ENCODE results near the gene CROCC.
"Not testable (repeated sequence)": the region's sequence is repeated elsewhere in the genome, so short reads cannot be mapped to it uniquely, and the experiment has no call there.

The CROCC gene, protein sequence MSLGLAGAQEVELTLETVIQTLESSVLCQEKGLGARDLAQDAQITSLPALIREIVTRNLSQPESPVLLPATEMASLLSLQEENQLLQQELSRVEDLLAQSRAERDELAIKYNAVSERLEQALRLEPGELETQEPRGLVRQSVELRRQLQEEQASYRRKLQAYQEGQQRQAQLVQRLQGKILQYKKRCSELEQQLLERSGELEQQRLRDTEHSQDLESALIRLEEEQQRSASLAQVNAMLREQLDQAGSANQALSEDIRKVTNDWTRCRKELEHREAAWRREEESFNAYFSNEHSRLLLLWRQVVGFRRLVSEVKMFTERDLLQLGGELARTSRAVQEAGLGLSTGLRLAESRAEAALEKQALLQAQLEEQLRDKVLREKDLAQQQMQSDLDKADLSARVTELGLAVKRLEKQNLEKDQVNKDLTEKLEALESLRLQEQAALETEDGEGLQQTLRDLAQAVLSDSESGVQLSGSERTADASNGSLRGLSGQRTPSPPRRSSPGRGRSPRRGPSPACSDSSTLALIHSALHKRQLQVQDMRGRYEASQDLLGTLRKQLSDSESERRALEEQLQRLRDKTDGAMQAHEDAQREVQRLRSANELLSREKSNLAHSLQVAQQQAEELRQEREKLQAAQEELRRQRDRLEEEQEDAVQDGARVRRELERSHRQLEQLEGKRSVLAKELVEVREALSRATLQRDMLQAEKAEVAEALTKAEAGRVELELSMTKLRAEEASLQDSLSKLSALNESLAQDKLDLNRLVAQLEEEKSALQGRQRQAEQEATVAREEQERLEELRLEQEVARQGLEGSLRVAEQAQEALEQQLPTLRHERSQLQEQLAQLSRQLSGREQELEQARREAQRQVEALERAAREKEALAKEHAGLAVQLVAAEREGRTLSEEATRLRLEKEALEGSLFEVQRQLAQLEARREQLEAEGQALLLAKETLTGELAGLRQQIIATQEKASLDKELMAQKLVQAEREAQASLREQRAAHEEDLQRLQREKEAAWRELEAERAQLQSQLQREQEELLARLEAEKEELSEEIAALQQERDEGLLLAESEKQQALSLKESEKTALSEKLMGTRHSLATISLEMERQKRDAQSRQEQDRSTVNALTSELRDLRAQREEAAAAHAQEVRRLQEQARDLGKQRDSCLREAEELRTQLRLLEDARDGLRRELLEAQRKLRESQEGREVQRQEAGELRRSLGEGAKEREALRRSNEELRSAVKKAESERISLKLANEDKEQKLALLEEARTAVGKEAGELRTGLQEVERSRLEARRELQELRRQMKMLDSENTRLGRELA (N-terminal part only)

DNA sequence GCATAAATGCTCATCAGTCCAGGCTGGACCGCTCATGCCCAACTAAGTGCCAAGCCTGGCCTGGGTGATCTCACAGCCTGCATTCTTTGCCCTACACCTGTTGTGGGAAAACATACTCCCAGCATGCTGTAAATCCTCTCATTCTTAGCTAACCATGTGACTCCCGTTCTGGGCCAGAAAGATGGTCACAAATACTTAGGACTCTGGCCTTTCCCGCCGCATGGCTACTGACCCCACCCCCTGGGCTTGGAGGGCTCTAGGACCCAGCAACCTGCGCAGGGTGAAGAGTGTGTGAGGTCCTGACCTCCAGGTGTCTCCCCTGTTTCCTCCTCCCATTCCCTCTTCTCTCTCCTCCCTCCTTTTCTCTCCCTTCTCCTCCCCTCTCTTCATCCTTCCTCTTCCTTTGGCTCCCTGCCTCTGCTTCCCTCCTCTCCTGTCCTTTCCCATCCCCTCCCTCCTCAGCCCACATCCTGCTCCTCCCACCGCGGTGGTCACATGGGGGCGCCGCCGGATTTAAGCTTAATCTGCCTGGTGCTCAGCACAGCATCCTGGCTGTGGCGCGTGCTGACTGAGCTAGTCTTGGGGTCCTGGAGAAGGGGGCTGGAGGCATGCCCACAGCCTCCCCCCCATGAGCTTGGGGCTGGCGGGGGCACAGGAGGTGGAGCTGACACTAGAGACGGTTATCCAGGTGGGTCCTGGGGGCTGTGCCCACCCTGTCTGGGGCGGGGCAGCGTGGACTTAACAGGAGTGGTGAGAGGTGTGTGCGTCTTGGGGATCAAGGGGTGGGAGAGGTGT, at the start of gene CROCC:
Gene CROCC (plus strand): TSS at position 541 of the 795 bp plus-strand sequence. CDS start 88 bp downstream, at position 629.
- DNase-seq = peak; percentile 44

DNA sequence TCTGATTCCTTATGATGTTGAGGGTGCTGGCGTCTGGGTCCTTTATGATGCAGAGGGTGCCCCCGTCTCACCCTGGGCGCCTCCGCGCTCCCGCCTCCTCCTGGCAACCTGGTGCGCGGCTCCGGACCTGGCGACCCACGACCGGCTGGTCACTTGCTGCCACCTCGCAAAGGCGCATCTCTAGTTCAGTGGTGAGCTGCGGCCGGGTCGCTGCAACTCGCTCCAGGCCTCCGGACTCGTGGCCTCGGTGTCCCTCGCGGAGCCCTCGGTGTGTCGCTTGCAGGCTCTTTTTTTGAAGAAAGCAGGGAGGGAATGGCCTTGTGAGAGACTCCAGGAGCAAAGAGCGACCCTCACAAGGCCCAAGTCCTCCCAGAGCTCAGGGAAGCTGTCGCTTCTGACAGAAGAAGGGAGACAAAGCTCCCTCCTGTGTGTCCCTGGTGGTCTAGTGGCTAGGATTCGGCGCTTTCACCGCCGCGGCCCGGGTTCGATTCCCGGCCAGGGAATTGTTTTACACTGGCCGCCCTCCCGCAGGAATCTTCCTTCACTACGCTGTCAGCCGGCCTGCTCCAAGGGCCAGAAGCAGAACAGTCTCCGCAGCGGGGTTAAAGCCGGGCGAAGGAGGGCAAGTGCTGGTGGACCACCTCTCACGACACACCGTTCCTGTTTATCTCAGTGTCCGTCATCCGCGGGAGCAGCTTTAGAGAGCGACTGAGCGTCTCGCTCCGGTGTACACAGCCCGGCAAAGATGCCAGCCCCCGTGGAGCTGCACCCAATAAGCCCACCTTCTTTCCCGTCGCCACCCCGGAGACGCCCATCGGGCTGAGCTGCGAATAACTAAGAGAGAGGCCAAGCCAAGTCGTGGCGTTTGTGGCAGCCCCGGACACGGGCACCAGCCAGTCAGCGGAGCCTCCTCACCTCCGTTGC, 49.3 kb upstream of the CROCC start:
- DNase-seq = not testable (repeated sequence)

DNA sequence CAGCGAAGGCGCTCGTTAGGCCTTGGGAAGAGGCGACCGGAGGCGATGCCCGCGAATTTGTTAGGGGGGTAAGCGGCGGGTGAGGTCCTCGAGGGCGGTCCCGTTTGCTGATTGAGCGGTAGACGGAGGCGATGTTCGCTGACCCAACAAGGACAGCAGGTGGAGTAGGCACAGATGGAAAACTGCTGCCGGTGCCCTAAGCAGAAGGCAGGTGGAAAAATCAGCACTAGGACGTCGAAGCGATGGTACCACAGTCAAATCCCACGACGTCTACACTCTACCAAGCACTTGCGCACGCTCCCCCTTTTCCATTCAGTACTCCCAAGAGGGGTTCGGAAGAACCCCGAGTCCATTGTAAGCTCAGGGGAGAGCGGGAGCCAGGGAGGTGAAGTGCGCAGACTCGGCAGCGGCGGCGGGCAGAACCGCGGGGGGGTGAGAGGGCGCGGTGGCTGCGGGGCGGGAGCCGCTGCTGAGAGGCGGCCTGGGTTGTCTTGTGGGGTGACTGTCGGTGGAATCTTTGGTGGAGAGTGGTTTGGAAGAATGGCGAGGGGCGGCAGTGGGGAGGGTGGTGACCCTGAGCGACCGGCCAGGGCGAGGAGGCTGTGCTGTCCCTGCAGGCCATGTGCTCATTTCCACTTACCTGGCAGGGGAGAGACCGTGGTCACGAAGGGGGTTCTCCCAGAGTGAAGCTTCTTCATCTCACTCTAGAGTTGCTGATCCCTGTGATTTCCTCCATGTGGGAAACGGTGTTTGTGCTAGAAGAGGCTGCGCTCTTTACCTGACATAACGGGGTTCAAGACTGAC, 48.5 kb upstream of the CROCC start:
- DNase-seq = peak; percentile 73

DNA sequence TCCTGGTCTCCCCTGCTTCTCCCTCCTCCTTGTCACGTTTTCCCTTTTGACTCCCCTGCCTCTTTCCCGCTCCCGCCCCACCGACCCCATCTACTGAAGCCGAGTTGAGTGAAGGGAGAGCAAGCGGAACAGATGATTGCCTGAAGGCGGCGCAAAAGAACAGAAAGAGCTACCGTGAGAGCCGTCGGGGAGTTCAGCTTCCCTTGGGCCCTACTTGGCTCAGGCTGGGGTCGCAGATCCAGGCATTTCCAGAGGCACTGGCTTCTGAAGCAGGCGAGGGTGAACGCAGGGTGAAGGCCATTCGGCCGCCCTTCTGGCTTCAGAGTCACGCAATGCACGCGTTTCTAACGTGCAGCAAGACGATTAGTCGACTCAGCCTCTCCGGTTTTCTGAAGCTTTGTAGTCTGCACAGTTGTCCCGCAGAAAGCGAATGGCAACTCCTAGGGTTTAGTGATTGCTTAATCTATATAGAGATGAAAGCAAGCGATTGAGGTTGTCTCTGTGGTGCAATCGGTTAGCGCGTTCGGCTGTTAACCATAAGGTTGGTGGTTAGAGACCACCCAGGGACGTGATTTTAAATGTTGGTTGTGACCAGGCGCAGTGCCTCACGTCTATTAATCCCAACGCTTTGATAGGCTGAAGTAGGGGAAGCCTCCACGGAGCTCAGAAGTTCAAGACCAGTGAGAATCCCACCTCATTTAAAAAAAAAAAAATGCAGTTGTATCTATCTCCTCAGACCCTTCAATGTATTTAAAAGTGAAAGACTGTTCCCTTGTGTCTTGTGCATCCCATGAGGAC, 46.6 kb upstream of the CROCC start:
- not testable (repeated sequence) for DNase-seq

DNA sequence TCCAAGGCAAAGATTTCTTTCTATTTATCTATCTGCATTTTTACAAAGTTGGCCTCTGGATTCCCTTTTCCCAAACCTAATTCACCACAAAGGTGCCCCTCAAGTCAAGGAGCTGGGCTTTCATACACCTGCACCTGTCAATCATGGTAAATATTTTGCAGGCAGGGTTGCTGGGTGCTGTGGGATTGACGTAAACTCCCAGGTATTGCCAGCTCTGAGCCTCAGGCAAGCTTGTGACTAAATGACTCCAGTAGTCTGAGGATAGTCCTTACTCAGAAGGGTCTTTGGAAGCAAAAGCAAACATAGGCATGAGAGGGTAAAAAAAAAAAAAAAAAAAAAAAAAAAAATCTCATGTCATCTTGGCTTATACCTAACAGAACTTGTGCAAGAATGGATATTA, 40.0 kb upstream of the CROCC start:
- DNase-seq = not testable (repeated sequence)

DNA sequence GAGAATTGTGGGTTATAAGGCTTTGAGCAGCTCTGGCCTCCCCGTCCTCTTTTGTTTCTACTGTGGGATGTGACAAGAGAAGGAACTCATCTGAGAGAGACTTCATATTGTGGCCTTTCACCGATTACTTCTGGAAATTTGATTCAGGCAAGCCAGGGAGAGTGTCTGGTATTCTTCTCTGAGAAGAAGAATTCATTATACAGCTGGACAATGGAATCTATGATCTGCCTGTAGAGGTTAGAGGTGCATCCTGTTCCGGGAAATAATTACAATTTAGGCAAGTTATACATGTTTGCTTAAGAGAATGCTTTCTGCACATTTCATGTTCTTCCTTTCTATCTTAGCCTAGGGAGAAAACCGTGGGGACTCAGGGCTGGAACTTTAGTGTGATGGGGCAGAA, 38.7 kb upstream of the CROCC start:
- DNase-seq = no peak

DNA sequence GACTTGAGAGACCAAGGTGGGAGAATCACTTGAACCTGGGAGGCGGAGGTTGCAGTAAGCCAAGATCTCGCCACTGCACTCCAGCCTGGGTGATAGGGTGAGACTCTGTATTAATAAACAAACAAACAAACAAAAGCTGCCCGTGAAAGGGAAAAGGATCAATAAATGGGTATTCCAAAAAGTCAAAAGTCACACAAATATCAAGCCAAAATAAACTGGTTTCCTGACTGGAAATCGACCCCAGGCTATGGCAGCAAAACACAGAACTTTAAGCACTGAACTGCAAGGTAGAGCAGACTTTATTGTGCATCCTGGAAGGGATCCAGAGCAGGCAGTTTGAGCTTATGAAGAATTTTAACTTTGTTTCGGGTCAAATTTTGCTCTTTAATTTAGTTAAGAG, 37.2 kb upstream of the CROCC start:
- not testable (repeated sequence) for DNase-seq

DNA sequence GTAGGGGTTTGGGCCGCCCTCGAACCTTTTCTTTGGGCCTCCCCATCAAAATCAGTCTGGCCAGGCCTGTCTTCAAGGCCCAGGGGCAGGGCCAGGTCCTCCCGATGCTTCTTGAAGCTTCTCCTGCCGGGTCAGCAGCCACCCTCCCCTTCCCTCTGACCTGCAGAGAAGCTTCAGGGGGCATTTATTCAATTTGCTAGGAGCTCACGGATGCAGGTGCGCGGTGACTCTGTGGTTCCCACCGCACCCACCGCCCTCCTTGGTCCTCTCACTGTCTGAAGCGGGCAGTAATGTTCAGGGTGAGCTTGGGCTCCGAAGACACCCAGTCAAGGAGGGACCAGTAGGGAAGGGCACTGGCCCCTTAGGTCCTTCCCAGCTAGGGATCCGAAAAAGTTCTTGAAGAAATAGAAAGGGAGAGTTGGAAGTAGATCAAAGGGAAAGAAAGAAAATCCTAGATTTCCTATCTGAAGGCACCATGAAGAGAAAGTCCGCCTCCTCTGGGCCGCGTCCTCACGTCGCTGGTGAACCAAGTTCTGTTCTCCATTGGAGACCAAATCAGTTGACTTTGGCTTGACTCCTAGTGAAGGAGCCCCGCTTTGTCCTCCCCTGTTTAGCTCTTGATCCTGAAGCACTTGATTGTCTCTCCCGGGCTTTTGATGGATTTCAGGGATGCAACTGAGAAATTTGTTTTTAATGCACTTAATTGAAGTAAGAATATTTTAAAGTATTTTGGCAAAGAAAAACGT, 34.7 kb upstream of the CROCC start:
- DNase-seq = no peak

DNA sequence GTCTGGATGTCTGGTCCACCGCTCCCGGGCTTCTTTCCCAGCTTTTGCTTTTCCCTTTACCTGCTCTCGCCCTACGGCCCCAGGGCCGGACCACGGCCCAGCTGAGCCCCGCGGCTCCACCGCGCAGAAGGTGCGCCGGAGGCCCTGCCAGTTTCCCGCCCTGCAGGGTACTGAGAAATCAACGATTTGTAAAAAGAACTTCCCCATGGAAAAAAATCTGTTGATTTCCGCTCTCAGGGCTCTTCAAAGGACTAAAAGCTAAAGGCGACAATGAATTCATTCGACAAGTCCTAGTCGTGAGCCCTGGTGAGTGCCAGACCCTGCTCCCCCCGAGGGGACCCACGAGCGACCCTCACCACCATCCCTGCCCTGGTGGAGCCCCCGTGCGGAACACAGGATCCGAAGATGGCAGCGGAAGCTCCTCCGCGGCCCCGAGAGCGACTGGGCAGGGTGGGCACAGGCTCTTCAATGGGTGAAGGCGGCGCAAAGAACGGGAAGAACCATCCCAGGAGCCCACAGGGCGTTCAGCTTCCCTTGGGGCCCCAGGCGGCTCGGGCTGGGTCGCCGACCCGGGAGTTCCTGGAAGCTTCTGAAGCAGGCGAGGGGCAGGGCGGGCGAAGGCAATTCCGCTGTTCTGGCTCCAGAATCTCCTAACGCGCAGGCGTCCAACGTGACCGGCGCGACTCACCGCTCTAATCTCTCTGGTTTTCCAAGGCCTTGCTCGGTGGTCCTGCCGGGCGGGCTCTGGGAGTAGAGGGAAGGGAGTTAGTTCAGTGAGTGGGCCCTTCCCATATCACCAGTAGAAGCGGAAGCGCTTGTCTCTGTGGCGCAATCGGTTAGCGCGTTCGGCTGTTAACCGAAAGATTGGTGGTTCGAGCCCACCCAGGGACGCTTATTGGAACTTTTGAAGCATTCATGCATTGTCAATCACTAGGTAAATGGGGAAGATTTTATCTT, 32.6 kb upstream of the CROCC start:
- peak; percentile 47 for DNase-seq

DNA sequence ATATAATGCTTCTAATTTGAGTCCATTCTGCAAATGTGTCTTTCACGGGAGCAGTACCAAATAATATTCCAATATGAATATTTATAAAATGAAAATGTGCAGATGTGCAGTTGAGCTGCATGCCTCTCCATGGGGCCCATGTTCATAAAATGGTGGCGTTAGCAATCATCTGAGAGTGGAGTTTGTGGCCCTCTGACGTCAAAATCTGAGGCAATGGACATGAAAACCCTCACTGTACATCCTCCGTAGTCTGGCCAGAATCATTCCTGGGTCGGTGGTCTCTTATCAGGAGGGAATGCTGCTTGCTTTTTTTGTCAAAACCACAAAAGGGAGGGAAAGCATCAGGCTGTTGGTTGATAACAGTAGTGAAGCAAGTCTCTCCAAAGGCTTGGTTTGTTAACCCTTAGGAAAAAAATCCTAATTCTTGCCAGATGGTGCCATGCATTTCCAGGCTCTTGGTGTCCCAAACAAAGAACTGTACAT, 31.2 kb upstream of the CROCC start:
- DNase-seq = not testable (repeated sequence)

DNA sequence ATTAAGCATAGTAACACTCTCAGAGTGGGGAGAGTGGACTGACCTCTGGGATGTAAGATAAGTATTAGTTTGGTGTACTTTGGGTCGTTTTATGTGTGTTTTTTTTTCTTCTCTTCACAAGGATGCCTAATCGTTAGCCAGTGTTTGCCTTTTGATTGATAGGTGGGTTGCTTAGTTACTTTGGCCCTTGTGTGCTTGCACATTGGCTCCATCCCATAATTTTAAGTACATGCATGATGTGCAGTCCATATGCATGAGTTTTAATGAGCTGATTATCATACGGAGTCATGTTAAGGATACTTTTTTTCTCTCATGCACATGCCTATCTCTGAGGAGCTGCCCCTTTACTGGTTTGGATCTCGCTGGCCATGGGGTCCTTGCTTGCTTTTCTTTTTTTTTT, 30.7 kb upstream of the CROCC start:
- not testable (repeated sequence) for DNase-seq

DNA sequence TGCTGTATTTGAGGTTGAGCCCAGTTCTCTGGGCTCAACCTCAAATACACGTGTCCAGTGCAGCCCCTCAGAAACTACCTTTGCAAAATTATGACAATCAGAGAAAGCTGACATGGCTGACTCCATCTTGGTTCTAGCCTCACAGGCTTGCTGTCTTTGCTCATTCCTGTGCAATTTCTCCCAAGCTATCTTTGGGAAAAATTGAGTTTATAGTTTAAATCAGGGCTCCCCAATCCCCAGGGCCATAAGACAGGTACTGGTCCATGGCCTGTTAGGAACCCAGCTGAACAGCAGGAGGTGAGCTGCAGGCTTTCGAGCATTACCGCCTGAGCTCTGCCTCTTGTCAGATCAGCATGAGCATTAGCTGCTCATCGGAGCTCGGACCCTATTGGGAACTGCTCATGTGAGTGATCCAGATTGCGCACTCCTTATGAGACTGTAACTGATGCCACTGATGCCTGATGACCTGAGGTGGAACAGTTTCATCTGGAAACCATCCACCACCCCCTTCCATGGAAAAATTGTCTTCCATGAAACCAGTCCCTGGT, 28.7 kb upstream of the CROCC start:
- not testable (repeated sequence) for DNase-seq

DNA sequence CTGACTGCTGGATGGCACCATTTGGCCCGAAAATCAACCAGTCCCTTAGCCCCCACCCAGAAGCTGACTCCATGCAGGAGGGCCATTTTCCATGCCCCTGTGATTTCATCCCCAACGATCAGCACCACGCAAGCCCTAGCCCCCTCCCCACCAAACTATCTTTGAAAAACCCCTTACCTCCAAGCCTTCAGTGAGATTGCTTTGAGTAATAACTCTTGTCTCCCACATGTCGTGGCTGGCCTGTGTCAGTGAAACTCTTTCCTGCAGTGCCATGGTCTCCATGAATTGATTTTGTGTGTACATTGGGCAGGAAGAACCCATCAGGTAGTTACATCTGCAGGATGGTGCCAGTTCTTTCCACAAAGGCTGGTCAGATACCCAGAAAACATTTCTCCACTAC, 27.9 kb upstream of the CROCC start:
- not testable (repeated sequence) for DNase-seq

DNA sequence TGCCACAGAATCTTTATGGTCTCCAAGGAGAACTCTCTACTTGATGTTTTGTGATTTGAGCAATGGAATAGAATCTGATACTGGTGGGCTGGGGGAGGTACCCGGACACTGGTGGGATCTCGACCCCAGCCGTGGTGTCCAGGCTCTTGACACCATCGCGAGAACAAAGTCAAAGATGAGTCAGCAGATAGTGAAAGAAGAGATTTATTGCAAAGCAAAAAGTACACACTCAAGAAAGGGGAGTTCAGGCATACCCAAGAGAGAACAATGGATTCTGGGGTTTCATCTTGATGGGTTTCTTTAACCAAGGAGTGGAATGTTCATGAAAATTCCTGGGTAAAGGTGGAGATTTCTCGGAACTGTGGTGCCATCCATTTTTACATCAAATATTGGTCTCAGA, 27.4 kb upstream of the CROCC start:
- not testable (repeated sequence) for DNase-seq

DNA sequence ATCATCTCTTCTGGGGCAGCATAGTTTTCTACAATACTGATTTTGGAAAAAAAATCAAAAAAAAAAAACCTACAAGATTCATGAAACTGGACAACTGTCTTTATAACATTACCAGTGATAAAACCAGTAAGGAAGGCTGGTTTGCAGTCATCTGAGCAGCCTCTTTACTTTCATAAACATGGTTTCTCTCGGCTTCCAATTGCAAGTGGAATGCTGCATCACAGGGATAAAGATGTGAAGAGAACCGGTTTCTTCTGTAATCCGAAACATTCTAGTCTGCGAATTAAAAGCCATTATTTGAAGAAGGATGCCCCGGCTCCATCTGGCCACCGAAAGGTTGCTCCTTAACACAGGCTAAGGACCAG, 26.5 kb upstream of the CROCC start:
- not testable (repeated sequence) for DNase-seq

DNA sequence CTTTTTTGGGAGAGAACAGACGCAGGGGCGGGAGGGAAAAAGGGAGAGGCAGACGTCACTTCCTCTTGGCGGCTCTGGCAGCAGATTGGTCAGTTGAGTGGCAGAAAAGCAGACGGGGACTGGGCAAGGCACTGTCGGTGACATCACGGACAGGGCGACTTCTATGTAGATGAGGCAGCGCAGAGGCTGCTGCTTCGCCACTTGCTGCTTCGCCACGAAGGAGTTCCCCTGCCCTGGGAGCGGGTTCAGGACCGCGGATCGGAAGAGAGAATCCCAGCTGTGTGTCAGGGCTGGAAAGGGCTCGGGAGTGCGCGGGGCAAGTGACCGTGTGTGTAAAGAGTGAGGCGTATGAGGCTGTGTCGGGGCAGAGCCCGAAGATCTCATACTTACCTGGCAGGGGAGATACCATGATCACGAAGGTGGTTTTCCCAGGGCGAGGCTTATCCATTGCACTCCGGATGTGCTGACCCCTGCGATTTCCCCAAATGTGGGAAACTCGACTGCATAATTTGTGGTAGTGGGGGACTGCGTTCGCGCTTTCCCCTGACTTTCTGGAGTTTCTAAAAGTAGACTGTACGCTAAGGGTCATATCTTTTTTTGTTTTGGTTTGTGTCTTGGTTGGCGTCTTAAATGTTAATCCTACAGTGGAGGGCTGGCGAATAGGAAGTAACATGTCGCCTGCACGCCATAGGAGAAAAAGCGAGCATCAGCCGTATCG, 26.0 kb upstream of the CROCC start, which contains the start of gene RNU1-2:
Gene RNU1-2 (plus strand): TSS at position 383 of the 718 bp plus-strand sequence.
- peak; percentile 80 for DNase-seq
